Measurements from ENCODE around the gene SH3RF1.

DNA sequence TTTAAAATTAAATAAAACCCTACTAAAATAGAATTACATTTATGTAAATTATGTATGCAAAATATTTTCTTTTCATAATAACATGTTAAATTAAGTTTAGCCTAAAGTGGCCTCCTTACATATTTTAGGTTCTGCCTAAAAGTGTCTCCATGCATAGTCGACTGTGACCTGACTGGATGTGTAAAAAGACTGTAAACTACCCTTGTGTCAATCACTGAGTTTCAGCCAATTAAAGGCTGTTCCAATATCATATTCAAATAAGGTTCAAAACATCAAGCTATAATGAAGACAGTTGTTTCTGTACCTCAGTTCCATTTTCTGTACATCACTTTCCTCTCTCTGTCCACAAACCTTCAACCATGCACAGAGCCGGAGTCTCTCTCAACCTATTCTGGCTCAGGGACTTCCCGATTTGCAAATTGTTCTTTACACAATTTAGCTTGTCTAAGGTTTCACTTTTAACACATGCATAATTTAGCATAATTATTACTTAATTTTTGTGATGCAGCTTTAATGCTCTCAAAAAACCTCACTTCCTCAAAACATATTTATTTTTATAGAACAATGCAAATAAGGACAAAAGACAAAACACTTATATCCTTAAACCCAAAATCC lies 60.1 kb downstream of the SH3RF1 start:
- TF ChIP-seq, protein P1, sequence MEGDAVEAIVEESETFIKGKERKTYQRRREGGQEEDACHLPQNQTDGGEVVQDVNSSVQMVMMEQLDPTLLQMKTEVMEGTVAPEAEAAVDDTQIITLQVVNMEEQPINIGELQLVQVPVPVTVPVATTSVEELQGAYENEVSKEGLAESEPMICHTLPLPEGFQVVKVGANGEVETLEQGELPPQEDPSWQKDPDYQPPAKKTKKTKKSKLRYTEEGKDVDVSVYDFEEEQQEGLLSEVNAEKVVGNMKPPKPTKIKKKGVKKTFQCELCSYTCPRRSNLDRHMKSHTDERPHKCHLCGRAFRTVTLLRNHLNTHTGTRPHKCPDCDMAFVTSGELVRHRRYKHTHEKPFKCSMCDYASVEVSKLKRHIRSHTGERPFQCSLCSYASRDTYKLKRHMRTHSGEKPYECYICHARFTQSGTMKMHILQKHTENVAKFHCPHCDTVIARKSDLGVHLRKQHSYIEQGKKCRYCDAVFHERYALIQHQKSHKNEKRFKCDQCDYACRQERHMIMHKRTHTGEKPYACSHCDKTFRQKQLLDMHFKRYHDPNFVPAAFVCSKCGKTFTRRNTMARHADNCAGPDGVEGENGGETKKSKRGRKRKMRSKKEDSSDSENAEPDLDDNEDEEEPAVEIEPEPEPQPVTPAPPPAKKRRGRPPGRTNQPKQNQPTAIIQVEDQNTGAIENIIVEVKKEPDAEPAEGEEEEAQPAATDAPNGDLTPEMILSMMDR (conservative IDR thresholded peaks at IDR 0.05 in 1 of 2, IDR thresholded peaks at IDR 0.05 in 1 of 2; ENCODE audit: extremely low read depth in 1 of 2, insufficient read depth in 1 of 2, low read depth in 1 of 2, low read length in 2 of 2): no peak
- no peak for TF ChIP-seq EZH2 (IDR thresholded peaks at IDR 0.05; ENCODE audit: borderline replicate concordance, low read length)
